Measurements from ENCODE around the gene PARD3.

DNA sequence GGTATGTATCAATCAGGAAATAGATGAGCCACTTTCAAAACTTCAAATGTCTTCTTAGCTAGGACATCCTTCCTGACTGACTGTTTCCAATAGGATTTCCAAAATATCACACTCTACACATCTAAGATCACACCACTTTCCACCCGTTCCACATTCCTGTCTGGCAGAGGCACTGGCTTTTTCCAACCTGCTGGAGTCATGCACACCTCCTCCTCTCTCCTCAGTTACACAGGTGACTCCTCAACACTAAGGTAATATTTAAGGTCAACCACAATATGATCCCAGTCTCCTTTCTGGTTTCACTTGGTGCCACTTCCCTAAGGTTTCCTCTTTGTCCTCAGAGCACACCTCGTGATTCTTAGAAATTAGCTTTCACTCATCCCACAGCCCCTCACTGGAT is 196.5 kb downstream of the PARD3 start:
- TF ChIP-seq CTCF (IDR thresholded peaks at IDR 0.05) (no peak), POLR2A (IDR thresholded peaks at IDR 0.05) (no peak)
